ENCODE measurements around the gene DPH5.
A peak's percentile ranks its signal among the peaks of the same experiment; 100 is the strongest.

DPH5 gene

DNA sequence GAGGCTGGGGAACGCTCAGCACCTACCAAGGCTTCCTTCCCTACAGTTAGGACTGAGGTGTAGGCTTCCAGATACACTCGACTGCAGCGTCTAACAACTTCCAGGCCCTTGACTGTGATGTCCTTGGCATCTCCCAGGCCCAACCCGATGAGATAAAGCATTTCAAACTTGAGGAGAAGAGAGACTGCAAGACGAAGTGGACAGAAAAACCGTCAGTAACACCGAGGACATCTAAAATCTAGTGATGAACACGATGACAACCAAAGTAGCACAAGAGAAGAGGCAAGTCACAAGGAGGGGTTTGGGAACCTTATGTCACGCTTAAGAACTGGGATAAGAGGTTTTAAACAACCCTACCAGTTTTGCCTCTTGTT, 314 bp downstream of the DPH5 start:
- DNase-seq (ENCODE audit: low read depth), result peak; percentile 28
- TF ChIP-seq, protein P1, sequence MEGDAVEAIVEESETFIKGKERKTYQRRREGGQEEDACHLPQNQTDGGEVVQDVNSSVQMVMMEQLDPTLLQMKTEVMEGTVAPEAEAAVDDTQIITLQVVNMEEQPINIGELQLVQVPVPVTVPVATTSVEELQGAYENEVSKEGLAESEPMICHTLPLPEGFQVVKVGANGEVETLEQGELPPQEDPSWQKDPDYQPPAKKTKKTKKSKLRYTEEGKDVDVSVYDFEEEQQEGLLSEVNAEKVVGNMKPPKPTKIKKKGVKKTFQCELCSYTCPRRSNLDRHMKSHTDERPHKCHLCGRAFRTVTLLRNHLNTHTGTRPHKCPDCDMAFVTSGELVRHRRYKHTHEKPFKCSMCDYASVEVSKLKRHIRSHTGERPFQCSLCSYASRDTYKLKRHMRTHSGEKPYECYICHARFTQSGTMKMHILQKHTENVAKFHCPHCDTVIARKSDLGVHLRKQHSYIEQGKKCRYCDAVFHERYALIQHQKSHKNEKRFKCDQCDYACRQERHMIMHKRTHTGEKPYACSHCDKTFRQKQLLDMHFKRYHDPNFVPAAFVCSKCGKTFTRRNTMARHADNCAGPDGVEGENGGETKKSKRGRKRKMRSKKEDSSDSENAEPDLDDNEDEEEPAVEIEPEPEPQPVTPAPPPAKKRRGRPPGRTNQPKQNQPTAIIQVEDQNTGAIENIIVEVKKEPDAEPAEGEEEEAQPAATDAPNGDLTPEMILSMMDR (IDR thresholded peaks at IDR 0.05; ENCODE audit: insufficient read depth, low read depth, low read length, missing control alignments), result no peak
- peak overlapping the region; percentile 84 for H3K4me3 ChIP-seq (ENCODE audit: low read length)

DNA sequence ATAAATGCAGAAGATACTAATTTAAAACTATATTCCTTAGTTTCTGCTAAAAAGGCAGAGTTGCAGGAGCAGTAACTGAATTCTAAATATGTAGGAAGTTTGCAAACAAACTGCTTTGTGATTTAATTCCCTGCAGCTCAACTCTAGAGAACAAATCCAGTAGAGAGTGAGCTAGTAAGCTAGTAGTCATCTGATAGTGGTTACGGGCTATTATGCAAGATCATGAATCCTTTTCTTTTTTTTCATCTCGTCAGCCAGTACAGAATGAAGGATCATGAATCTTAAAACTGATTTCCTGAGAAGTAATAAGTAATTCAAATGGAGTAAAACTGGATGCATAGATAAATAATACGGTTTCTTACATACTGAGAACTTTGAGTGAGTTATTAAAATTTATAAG, 3.3 kb downstream of the DPH5 start:
- peak; percentile 70 for DNase-seq (ENCODE audit: low read depth)
- H3K4me3 ChIP-seq (ENCODE audit: low read length), result no peak overlapping the region
- TF ChIP-seq, protein P1 (IDR thresholded peaks at IDR 0.05; ENCODE audit: insufficient read depth, low read depth, low read length, missing control alignments), result no peak

- TF ChIP-seq, protein P1 (IDR thresholded peaks at IDR 0.05; ENCODE audit: insufficient read depth, low read depth, low read length, missing control alignments), result no peak
- no peak overlapping the region for H3K4me3 ChIP-seq (ENCODE audit: low read length)
- no peak for DNase-seq (ENCODE audit: low read depth)
These were observed 8.1 kb downstream of the DPH5 start for GRCh38 chr1:101017448-101017847.

DNA sequence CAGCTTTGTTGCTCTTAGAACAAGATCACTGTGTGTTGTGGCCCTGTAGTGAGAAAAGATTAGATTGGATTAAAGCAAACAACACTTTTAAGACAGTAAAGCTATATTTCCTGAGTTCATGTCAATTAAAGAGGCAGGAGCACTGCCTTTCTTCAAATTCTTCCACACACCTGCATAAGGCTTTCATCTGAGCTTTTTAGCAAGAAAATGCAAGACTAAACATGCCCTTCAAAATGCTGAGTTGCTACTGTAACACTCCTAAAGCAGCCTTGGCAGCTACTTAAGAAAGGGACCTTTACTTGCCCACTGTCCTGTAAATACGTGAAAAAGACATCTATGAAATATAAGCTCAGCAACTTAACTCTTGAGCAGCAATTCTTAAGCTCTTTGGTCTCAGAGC, 11.8 kb downstream of the DPH5 start:
- TF ChIP-seq, protein P1 (IDR thresholded peaks at IDR 0.05; ENCODE audit: insufficient read depth, low read depth, low read length, missing control alignments), result no peak
- H3K4me3 ChIP-seq (ENCODE audit: low read length), result no peak overlapping the region
- DNase-seq (ENCODE audit: low read depth), result peak; percentile 64

GRCh38 chr1:101008229-101008834, 17.3 kb downstream of the DPH5 start:
- H3K4me3 ChIP-seq (ENCODE audit: low read length), result no peak overlapping the region
- TF ChIP-seq, protein P1 (IDR thresholded peaks at IDR 0.05; ENCODE audit: insufficient read depth, low read depth, low read length, missing control alignments), result no peak
- DNase-seq (ENCODE audit: low read depth), result no peak

DNA sequence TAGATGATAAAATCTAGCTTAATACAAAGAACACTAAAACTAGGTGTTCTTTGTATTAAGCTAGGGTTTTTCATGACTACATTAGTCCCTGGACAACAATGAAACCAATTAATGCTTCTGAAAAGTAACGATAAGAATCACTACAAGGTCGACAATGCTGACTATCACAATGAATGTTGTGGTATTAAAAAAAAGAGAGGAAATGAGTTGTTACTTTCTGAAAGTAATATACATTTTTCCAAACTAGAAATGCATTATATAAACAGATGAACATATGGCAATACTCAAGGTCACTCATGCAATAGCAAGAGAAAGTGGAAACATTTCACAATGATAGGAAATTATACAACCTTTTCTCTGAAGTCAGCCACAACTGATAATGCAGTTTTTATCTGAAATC, 19.0 kb downstream of the DPH5 start:
- H3K4me3 ChIP-seq (ENCODE audit: low read length), result no peak overlapping the region
- DNase-seq (ENCODE audit: low read depth), result no peak
- TF ChIP-seq, protein P1 (IDR thresholded peaks at IDR 0.05; ENCODE audit: insufficient read depth, low read depth, low read length, missing control alignments), result no peak

DNA sequence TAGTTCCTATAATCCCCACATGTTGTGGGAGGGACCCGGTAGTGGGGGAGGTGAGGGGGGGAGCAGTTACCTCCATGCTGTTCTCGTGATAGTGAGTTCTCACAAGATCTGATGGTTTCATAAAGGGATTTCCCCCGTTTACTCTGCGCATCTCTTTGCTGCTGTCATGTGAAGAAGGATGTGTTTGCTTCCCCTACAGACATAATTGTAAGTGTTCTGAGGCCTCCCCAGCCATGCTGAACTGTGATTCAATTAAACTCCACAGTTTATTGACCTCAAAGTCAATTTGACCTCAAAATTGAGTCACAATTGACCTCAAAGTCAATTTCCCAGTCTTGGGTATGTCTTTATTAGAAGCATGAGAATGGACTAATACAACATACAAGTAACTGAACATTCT, 19.7 kb downstream of the DPH5 start:
- DNase-seq (ENCODE audit: low read depth), result no peak
- TF ChIP-seq, protein P1 (IDR thresholded peaks at IDR 0.05; ENCODE audit: insufficient read depth, low read depth, low read length, missing control alignments), result no peak
- no peak overlapping the region for H3K4me3 ChIP-seq (ENCODE audit: low read length)
